NCI-H2171 (cell line): ENCODE measurements around the gene CDKN3.
A peak's percentile ranks its signal among the peaks of the same experiment; 100 is the strongest.
"Not testable (repeated sequence)": the region's sequence is repeated elsewhere in the genome, so short reads cannot be mapped to it uniquely, and the experiment has no call there.

ENCODE experiments used
- DNase-seq: peaks from one replicate; lab custom pipeline; 2025; lab: John Stamatoyannopoulos, UW

The CDKN3 gene

GRCh38 chr14:54456820-54457608, 60.2 kb downstream of the CDKN3 start:
- not testable (repeated sequence) for DNase-seq

- no peak for DNase-seq
Measured at GRCh38 chr14:54457609-54457996, 60.8 kb downstream of the CDKN3 start.

- DNase-seq = not testable (repeated sequence)
Measured at GRCh38 chr14:54458536-54458935, 61.7 kb downstream of the CDKN3 start.

GRCh38 chr14:54459106-54459505, 62.3 kb downstream of the CDKN3 start:
- DNase-seq = no peak

- no peak for DNase-seq
Measured at GRCh38 chr14:54462048-54462447, 65.2 kb downstream of the CDKN3 start.

- peak; percentile 39 for DNase-seq
Measured at GRCh38 chr14:54465654-54466053, 68.8 kb downstream of the CDKN3 start.

GRCh38 chr14:54467280-54467679, 70.5 kb downstream of the CDKN3 start:
- no peak for DNase-seq
